ENCODE measurements around the gene ATP1A4. TPM values are rescaled to one million over a fixed set of nuclear protein-coding genes. Genes with fewer than 3 reads are reported as not detected.

The ATP1A4 gene
- total and polyA plus RNA-seq, 9 of the 15 experiments (the other 6 are each of a cell fraction or from before 2014, with no cell fraction given), result 0.07 TPM; not detected in 8

DNA sequence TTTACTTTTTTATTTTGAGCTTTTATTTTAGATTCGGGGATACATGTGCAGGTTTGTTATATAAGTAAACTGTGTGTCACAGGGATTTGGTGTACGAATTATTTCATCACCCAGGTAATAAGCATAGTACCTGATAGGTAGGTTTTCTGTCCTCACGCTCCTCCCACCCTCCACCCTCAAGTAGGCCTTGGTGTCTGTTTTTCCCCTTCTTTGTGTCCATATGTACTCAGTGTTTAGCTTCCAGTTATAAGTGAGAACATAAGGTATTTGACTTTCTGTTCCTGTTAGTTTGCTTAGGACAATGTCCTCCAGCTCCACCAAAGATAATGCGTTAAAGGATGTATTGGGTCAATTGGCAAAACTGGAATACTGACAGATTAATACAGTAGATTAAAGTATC is 5.8 kb downstream of the ATP1A4 start:
- Histone ChIP-seq H3K27ac (ENCODE audit: extremely low read depth, low read depth, low read length) (no peak overlapping the region), H3K4me2 (ENCODE audit: insufficient read depth, low read length) (no peak overlapping the region), H3K9me1 (ENCODE audit: control insufficient read depth, insufficient read depth, low read length) (no peaks in the 10 kb centered on the region), H3K36me3 (ENCODE audit: control insufficient read depth, insufficient read depth, low read length) (no peaks in the 10 kb centered on the region), H3K4me1 (replicated peaks in 1 of 2; ENCODE audit: control insufficient read depth in 2 of 2, insufficient read depth in 2 of 2, low read length in 2 of 2) (no peaks in the 10 kb centered on the region), H3K79me2 (ENCODE audit: control insufficient read depth, insufficient read depth, low read length) (no peaks in the 10 kb centered on the region), H4K20me1 (replicated peaks; ENCODE audit: control insufficient read depth, insufficient read depth, low read length) (no peaks in the 10 kb centered on the region), H3K9ac (ENCODE audit: insufficient read depth in 1 of 2, low read depth in 2 of 2, low read length in 2 of 2) (no peak overlapping the region), H3K9me3 (replicated peaks; ENCODE audit: control insufficient read depth, insufficient read depth, low read depth, low read length) (no peaks in the 10 kb centered on the region), H3K4me3 (no peak overlapping the region), H2AFZ (ENCODE audit: low read depth, low read length) (no peak overlapping the region), H3K27me3 (ENCODE audit: control insufficient read depth in 2 of 2, insufficient read depth in 2 of 2, low read length in 2 of 2) (peaks cover 3 to 25% of the 10 kb centered on the region in 2 experiments; a peak in 3 of 5 replicates)
- ChIA-PET POLR2A (no interaction called here), CTCF (ENCODE audit: low intra/inter-chr PET ratio) (no interaction called here)
- no peak for FAIRE-seq
- in situ Hi-C loops (cut with MboI) (no loop called here), intact Hi-C loops (cut with micrococcal nuclease) (no loop called here)
- BruUV-seq (replicated peaks), result no TSS peak
- TF ChIP-seq NCOA2 (IDR thresholded peaks at IDR 0.05; ENCODE audit: partially characterized antibody in 2 of 2) (no peak), MAFF (IDR thresholded peaks at IDR 0.05; ENCODE audit: low read length) (no peak)
- no peak for DNase-seq (ENCODE audit: extremely low read depth in 1 of 4, low spot score in 3 of 4)
- WGBS (ENCODE audit: insufficient coverage, low coverage, missing lambda C conversion rate), result 4% methylated on average over 4 of the region's 4 CpGs
- ATAC-seq, result no peak

DNA sequence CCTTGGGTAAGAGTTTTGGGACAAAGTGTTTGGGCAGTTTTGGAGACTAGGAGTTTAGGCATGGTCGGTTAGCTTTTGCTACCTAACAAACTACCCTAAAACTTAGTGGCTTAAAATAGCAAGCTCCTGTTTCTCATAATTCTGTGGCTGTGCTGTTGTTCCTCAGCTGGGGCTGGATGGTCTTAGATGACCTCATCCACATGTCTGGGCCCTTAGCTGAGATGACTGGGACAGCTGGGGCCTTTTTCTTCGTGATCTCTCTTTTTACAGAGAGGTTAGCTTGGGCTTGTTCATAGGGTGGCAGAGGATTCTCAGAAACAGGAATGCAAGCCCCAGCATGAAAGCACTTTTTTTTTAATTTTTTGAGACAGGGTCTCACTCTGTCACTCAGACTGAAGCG is 6.6 kb downstream of the ATP1A4 start:
- H3K27me3 ChIP-seq (ENCODE audit: control insufficient read depth in 2 of 2, insufficient read depth in 2 of 2, low read length in 2 of 2), result peaks cover 3 to 18% of the 10 kb centered on the region in 2 experiments; a peak in 3 of 5 replicates
- no peaks in the 10 kb centered on the region for H4K20me1 ChIP-seq (replicated peaks; ENCODE audit: control insufficient read depth, insufficient read depth, low read length)
- ATAC-seq (no peak), DNase-seq (ENCODE audit: extremely low read depth in 1 of 4, low spot score in 3 of 4) (no peak), FAIRE-seq (no peak)
- no peak overlapping the region for H3K4me2 ChIP-seq (ENCODE audit: insufficient read depth, low read length)
- CTCF ChIA-PET (ENCODE audit: low intra/inter-chr PET ratio), result no interaction called here
- WGBS (ENCODE audit: insufficient coverage, low coverage, missing lambda C conversion rate), result 0% methylated on average over 3 of the region's 3 CpGs
- no peak overlapping the region for H3K9ac ChIP-seq (ENCODE audit: insufficient read depth in 1 of 2, low read depth in 2 of 2, low read length in 2 of 2)
- in situ Hi-C loops (cut with MboI), result no loop called here
- H3K4me1 ChIP-seq (replicated peaks in 1 of 2; ENCODE audit: control insufficient read depth in 2 of 2, insufficient read depth in 2 of 2, low read length in 2 of 2), result no peaks in the 10 kb centered on the region
- H2AFZ ChIP-seq (ENCODE audit: low read depth, low read length), result no peak overlapping the region
- POLR2A ChIA-PET, result no interaction called here
- H3K4me3 ChIP-seq, result no peak overlapping the region
- no peaks in the 10 kb centered on the region for H3K79me2 ChIP-seq (ENCODE audit: control insufficient read depth, insufficient read depth, low read length)
- H3K36me3 ChIP-seq (ENCODE audit: control insufficient read depth, insufficient read depth, low read length), result no peaks in the 10 kb centered on the region
- H3K9me1 ChIP-seq (ENCODE audit: control insufficient read depth, insufficient read depth, low read length), result no peaks in the 10 kb centered on the region
- no peaks in the 10 kb centered on the region for H3K9me3 ChIP-seq (replicated peaks; ENCODE audit: control insufficient read depth, insufficient read depth, low read depth, low read length)
- TF ChIP-seq CBX3 (IDR thresholded peaks at IDR 0.05; ENCODE audit: borderline replicate concordance in 1 of 2, low read length in 2 of 2) (no peak), ARID1B (IDR thresholded peaks at IDR 0.05) (no peak), ESRRB (CRISPR knock-in tag; IDR thresholded peaks at IDR 0.05; ENCODE audit: borderline replicate concordance) (no peak), DDX20 (tag; IDR thresholded peaks at IDR 0.05; ENCODE audit: low read depth) (no peak), ZBTB7A (IDR thresholded peaks at IDR 0.05; ENCODE audit: borderline replicate concordance, control insufficient read depth, low read depth, low read length) (no peak), ZNF143 (CRISPR knock-in tag; IDR thresholded peaks at IDR 0.05) (no peak), CXXC5 (CRISPR knock-in tag; IDR thresholded peaks at IDR 0.05) (no peak), CC2D1A (IDR thresholded peaks at IDR 0.05) (no peak)
- no TSS peak for BruUV-seq (replicated peaks)
- no peak overlapping the region for H3K27ac ChIP-seq (ENCODE audit: extremely low read depth, low read depth, low read length)
- intact Hi-C loops (cut with micrococcal nuclease), result no loop called here

All from K562 (cell line).